ENCODE measurements around the gene AP4M1.

The AP4M1 gene

DNA sequence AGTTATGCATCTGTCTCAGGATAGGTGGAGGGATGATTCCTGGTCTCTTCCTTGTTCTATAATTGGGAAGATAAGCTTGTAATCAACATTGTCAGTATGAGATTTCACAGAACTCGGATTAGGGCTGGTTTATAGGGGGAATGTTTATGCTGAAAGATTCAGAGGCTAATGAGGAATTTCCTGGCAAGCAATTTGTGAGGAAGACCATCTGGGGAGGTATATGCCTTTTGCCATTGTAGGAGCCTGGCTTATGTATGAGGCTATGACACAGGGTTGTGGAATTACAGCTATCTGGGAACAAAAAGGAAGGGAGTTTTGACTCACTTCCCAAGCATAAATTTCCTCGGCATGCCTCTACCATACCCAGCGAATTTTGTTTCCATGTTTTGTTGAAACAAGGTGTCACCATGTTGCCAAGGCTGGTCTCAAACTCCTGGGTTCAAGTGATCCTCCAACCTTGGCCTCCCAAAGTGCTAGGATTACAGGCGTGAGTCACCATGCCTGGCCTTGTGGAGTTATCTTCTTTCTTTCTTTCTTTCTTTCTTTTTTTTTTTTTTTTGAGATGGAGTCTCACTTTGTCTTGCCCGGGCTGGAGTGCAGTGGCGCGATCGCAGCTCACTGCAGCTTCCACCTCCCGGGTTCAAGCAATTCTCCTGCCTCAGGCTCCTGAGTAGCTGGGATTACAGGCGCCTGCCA, 14.2 kb upstream of the AP4M1 start:
- DNase-seq (ENCODE audit: low read depth) = no peak

GRCh38 chr7:100088095-100088620, 13.3 kb upstream of the AP4M1 start:
- no peak for DNase-seq (ENCODE audit: low read depth)

DNA sequence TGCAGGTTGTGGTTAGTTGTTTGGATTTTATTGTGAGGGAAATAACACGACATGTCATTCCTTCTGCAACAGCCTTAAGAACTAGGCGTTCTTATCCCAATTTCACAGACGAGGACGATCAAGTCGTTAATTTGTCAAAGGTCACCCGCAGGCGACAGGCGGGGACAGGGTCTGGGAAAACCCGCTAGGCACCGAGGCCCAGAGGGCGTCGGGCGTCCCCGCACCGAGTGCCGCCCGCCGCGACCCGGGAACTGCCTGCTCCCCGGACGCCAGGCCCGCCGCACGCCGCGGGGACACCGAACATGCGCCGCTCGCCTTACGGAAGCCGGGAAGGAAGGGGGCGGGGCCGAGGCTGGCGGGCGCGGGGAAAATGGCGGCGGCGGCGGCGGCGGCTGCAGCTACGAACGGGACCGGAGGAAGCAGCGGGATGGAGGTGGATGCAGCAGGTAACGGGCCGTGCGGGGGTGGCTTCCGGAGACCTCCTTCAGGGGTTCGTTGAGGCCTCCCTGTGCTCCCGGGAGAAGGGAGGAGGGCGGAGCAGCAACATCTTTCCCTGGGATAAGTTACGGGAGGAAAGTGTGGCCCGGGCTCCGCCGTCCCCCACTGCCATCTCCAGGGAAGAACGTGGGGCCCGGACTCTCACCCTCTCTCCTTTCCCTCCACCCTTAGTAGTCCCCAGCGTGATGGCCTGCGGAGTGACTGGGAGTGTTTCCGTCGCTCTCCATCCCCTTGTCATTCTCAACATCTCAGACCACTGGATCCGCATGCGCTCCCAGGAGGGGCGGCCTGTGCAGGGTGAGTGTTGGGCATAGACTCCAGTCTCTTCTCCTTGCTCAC, 12.6 kb upstream of the AP4M1 start, which contains the start of gene COPS6:
COPS6 (plus strand) TSS at position 349 of the 837 bp plus-strand sequence; CDS start at position 371, 22 bp downstream.
- peak; percentile 82 for DNase-seq (ENCODE audit: low read depth)

DNA sequence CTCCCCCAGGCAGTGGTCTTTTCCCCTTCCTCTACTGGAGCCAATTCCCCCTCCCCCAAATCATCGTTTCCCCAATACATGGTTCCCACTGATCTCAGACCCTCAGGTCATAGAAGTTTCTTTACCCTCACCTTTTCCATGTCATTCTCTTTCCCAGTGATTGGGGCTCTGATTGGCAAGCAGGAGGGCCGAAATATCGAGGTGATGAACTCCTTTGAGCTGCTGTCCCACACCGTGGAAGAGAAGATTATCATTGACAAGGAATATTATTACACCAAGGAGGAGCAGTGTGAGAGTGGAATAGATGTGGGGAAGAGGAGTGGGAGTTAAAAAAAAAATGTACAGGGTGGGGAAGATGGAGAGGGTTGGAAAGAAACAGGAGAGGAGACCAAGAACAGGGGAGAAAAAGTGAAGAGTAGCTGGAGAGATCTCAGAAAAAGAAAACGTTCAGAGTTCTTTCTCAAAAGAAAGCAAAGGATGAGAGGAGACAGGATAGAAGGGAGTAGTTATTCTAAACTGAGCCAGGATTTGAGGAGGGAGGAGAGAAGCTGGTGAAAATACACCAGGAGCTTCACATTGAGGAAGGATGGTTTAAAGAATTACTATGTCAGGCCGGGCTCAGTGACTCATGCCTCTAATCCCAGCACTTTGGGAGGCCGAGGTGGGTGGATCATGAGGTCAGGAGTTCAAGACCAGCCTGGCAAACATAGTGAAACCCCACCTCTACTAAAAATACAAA, 11.8 kb upstream of the AP4M1 start:
- no peak for DNase-seq (ENCODE audit: low read depth)

- DNase-seq (ENCODE audit: low read depth) = no peak
Observed at GRCh38 chr7:100090527-100091410, 10.7 kb upstream of the AP4M1 start.

- DNase-seq (ENCODE audit: low read depth) = no peak
Observed at GRCh38 chr7:100091411-100092181, 9.8 kb upstream of the AP4M1 start.

GRCh38 chr7:100093054-100093453, 8.4 kb upstream of the AP4M1 start:
- no peak for DNase-seq (ENCODE audit: low read depth)

DNA sequence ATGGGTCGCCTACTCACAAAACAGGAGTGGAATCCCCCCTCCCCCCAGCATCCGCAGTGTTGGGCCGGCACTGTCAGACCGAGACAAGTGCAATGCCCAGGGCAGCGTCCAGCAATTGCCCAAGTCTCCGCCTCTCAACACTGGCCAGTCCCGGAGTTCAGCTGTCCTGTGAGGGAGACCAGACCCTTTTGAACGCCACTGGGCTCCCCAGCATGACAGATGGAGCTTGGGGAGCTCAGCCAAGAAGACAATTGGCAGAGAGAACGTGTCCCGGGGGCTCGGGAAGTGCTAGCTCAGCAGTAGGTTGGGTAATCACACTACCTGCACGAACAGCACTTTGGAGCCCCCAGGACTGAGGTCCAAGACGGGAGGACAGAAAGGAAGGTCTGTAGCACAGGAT, 7.9 kb upstream of the AP4M1 start:
- no peak for DNase-seq (ENCODE audit: low read depth)

DNA sequence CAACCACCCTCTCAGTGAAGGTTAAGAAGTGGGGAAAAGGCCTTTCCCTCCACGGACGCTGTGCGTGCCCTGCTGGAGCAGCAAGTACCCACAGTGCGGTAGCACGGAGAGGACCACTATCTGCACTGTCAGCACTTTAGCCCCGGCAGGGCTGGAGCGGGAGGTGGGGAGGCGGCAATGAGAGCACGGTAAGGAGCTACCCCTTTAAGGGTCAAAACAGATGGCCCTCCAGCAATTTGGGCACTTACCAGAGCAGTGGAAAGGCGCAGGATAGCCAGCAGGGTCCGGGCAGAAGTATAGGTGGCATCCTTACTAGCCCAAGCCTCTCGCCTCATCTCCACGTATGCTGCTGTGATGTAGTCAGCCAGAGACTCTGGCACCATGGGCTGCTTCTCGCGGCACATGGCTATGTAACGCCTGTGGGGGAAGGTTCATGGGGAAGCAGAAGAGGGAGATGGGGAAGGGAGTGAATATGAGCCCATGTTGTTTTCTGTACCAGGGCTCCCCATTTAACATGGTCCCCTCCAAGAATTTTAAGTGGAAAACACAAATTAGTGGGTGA, 7.4 kb upstream of the AP4M1 start:
- no peak for DNase-seq (ENCODE audit: low read depth)

DNA sequence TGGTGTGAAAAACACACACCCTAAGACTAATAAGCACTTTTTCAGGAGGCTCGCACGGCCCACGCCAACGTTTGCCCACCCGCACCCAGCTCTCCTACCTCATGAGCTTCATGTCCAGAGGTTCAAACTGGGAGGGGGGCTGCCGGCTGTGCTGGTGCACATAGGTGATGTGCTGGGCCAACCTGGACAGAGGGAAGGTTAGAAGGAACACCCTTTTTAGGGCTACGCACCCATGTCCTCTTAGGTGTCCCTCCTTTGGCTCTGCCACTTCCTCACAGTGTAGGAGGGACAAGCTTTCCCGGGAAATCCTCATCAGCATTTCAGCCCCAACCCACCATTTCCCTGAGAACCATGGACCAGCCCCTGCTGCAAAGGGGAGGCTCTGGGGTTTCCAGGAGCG, 6.2 kb upstream of the AP4M1 start:
- DNase-seq (ENCODE audit: low read depth) = no peak

- no peak for DNase-seq (ENCODE audit: low read depth)
Observed at GRCh38 chr7:100095704-100096103, 5.7 kb upstream of the AP4M1 start.

DNA sequence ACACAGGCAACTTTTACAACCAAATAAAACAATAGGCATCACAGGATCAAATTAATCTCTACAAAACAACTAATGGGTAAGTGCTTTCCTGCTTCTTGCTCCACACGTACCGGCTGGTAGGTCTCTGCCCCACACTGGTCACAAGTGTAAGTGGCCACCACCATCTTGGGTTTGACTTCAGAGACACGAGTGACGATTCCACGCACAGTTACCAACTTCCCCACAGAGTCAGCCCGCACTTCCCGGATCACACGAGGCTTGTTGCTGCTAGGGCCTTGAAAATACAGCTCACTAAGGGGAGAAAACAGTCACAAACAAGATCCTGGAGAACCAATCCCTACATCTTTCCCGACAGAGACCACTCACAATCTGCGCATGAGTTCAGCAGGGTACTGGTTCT, 2.5 kb upstream of the AP4M1 start:
- DNase-seq (ENCODE audit: low read depth) = no peak

- DNase-seq (ENCODE audit: low read depth) = no peak
Observed at GRCh38 chr7:100099452-100099851, 2.0 kb upstream of the AP4M1 start.

GRCh38 chr7:100100420-100101015, 925 bp upstream of the AP4M1 start:
- peak; percentile 64 for DNase-seq (ENCODE audit: low read depth)

GRCh38 chr7:100102950-100103840, 1.8 kb downstream of the AP4M1 start:
- no peak for DNase-seq (ENCODE audit: low read depth)

- no peak for DNase-seq (ENCODE audit: low read depth)
Observed at GRCh38 chr7:100105534-100105933, 4.1 kb downstream of the AP4M1 start.

- DNase-seq (ENCODE audit: low read depth) = no peak
Observed at GRCh38 chr7:100106633-100107032, 5.2 kb downstream of the AP4M1 start.

DNA sequence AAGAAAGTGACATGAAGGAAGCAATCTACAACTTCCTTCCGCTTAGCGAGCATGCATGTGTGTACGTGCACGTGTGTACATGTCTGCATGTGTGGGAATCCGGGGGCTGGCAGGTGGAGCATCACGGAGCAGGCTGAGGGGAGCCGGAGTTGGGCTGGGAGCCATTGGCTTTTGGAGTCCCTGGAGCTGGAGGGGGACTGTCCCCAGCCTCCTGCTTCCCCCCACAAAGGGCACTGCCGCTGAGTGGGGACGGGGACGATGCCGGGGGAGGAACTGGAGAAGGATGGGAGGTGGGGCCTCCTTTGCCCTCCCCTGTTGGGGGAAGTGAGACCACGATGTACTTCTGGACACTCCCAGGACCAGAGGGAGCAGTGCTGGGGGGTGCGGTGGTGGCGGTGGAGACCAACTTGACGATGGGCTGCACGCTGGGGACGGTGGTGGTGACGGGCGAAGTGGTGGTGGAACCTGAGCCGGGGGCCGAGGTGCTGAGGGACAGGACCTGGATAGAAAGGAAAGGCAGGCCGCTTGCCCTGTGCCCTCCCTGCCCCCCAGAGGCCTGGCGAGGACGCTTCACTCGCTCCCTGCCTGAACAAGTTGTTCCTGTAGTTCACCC, 5.8 kb downstream of the AP4M1 start:
- no peak for DNase-seq (ENCODE audit: low read depth)

Measured in stimulated activated CD8-positive, alpha-beta memory T cell treated with anti-CD3 and anti-CD28 coated beads, Interleukin-7, amount 100 ng/mL, for 24 hours (primary cell).